Stimulated activated CD4-positive, alpha-beta T cell treated with anti-CD3 and anti-CD28 coated beads, Interleukin-4, amount 100 ng/mL, for 48 hours (primary cell): ENCODE measurements around the gene POU2F3.

Source experiments
- DNase-seq, 2 donors: peaks; one replicate each; pipeline ENCODE4 v3.0.0-alpha.2; 2020; ENCODE audit warnings: low read depth in 2 of 2

POU2F3 gene

DNA sequence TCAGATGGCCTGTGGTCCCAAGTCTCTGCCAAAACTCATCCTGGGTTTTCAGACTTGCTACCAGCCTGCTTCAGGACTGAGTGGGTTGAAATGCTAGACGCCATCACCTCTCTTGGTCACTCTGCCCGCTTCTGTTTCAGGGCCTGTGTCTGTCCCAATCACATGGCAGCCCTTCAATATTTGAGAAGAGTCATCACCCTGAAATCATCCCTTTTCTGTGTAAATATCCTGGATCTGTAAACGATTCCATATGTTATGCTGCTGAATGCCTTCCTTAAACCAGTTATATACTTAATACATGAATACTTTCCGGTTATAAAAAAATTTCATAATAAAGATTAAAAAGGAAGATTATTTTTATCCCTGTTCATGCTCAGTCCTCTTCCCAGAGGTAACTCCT, 45.3 kb downstream of the POU2F3 start:
- no peak for DNase-seq

DNA sequence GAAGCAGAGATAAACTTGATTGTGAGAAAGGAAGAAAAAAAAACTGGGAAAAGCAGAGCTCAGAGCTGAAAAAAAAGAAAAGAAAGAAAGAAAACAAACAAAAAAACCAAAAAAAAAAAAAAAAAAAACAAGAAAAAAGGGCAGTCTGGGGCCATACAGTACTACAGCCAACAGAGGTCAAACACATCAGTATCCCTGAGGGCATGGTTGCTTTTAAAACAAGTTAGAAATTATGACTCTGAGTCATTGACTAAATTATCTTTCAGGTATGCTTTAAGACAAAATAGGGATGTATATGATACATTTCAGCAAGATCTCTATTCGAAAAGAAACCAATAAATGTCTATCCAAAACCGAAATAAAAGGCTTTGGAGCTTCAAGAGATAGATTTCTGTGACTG, 48.1 kb downstream of the POU2F3 start:
- DNase-seq: no peak

DNA sequence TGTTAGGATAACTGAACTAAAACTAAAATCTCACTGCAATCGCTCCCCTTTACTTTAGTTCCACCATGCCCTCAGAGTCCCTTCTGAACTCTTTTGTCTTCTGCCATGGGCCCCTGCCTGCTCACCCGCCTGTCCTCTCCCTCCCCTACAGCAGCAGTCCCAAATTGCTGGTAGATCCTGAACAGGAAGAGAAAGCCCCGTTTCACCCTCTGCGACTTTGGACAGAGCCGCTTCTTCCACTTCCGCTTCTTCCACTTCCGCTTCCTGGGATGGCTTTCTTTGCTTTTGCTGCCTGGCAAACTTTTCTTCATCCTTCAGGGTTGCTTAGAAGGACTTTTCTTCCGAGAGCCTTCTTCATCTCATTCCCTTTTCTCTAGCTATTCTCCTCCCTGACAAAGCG, 49.5 kb downstream of the POU2F3 start:
- DNase-seq: no peak

DNA sequence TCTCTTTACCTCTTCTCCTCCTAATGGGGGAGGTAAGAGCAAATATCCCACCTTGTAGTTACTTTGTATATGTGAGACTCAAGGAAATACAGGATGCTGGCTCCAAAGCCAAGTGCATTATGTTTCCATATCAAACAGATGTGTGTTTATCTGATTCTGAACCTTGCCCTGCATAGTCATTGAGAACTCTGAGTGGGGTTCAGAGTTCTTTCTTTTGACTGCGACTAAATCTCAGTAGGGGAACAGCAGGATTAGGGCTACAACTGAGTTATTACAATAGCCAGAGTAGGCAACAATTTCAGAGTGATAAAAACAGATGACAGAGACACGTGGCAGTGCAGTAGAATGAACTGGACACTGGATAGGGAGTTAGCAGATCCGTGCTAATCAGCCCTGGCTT, 51.0 kb downstream of the POU2F3 start:
- DNase-seq: no peak

DNA sequence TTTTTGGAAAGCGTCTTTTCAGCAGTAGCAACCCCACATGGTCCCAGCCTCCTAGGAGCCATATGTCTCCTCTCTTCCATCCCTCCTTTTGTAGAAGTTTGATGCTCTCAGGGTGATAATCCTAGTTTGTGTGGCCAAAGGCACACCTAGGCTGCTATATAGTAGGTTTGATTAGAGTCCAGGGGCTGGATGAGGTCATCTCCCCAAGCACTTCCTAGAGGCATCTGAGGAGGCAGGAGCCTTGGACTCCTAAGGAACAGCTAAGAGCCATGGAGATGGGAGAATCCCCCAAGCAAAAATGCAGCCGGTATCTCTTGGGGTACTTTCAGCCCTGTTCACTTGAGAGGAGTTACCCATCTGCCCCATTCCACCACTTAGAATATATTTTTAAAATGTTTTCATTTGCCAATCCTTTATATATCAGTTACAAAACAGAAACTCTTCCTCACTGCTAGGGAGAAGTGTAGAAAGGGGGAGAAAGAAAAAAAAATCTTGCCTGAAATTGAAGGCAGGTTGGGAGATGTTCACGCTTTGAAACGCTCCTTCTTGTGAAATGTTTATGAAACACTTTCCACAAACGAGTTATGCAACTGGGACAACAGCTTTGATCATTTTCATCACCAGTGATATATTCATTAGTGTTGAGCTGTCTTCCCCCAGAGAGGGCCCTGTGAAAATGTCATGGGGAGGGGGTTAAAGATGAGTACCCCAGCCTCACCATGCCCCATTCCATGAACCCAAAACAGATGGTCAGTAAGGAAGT, 53.3 kb downstream of the POU2F3 start:
- DNase-seq: no peak

DNA sequence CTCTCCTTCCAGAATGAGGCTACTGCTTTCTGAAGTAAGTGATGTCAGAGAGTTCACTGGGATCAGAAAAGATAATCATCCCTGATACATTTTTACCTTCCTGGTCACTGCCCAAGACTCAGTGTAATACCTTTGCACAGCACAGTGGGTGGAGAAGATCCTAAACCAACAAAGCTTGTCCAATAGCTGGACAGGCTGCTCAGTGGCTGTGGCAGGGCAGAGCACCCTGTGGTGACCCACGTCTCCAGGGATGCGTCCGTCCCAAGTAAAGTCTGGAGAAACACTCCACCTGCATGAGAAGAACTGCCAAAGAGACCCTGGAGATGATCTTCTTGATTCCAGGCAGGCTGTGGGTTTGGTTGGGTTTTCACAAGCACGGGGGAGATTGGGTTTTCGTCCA, 54.2 kb downstream of the POU2F3 start:
- DNase-seq: no peak

DNA sequence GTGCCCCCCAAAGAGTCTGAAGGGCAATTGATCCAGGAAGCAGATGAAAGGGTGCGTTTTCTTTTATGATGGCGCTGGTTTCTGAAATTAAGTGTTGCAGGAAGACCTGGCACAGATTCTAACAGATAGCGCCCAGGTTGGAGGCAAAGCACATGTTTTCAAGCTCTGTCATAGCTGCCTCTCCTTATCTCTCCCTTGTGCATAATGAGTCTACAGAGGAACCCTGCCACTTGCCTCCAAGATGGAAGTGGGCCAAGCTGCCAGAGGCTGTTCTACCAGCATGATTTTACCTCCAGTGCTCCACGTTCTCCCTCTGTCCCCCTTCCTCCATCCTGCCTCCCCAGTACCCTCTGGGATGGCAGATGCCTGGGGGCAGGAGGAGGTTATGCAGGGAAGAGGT, 55.2 kb downstream of the POU2F3 start:
- DNase-seq: no peak

DNA sequence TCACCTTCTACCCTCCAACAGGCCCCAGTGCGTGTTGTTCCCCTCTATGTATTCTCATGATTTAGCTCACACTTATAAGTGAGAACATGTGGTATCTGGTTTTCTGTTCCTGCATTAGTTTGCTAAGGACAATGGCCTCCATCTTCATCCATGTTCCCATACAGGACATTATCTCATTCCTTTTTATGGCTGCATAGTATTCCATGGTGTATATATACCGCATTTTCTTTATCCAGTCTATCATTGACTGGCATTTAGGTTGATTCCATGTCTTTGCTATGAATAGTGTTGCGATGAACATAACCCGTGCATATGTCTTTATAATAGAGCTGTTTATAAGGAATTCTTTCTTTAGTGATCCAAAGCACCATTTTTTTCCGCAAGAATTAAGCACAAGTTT, 56.6 kb downstream of the POU2F3 start:
- DNase-seq: no peak

DNA sequence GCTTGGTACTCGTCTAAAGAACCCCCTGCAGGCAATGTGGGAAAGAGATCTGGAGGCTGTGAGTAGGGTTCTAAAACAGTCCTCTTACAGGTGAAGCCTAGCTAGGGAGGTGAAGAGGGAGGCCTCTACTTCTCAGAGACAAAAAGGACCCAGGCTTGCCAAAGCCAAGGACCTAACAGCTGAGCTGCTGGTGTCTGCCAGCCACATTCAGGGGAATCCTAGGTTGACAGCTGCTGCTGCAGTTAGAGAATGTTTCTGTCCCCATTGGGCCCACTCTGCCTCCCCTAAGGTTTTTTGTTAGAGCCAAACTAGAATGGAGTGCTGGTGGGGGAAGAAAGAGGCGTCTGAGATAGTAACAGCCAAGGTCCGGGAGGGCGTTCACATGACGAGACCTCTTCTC, 58.5 kb downstream of the POU2F3 start:
- no peak for DNase-seq

DNA sequence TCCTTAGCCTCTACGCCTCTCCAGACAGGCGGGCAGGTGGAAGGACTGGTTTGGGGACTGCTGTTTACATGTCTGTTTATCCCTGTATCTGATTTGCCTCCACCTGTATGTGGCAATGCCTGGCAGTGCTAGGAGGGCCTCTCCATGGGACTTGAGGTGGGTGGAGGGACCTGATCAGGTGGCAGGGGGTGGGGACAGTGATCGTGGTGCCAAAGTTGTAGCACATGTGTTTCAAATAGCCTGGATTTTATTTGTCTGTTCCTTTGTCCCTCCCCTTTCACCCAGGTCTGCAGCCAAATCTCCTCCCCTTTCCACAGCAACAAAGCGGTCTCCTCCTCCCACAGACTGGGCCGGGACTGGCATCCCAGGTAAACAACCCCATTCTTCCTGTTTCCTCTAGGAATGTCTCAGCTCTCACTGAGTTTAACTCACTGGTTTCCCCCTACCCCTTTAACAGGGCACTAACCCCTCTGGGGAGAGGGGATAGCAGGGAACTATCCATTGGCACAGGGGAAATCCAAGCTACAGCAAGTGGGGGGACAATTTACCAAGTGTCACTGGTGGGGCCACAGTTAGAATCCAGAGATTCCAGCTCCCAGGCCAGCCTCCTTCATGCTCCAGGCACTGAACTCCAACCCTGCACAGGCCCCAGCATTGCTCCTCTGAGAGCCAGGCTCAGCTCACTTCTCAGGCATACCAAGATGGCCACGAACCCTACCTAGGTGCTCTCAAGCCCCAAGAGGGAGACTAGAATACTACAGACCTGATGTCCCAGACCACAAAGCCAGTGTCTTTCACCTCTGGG, 62.3 kb downstream of the POU2F3 start:
- no peak for DNase-seq

DNA sequence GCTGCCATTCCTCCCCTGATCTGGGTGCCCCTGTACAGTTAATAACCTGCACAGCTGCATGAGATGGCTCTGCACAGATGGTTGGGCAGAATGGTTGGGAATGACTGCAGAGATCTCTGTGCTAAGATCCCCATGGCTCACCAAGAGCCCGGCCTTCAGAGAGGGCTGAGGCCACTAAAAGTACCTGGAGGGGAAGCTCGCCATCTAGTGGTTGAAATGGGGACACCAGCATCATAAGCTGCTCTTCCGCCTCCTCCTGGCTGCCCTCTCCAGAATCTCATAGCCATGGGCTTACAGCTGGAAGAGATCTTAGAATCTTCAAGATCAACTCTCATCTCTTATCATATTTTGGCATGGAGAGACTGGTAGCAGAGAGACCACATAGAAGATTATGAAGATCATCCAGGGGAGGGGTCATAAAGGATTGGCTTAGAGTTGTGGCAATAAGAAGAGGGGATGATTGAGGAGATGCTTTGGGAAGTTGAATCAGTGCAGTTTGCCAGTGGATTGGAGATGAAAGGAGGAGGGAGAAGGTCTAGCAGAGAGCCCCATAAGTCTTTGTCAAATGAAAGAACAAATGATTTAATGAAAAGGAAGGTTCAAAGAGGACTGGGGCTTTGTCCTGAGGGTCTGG, 63.2 kb downstream of the POU2F3 start:
- peak; percentile 38 to 51 for DNase-seq

DNA sequence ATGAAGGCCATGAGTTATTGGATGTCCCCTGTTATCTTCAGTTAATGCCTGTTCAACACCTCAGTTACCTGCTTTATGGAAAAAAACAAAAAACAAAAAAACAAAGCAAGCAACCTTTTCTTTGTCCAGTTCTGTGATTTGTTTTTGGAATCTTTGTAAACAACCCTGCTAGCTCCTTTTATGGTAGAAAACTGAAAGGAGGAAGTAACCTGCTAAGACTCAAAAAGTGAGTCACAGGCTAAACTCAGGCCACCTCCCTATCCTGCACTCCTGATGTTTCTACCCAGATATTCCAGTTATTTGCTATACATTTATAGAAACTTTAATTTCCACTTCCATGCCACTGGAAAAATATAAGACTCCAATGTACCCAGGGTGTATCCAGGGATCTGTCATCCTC, 64.6 kb downstream of the POU2F3 start:
- no peak for DNase-seq

DNA sequence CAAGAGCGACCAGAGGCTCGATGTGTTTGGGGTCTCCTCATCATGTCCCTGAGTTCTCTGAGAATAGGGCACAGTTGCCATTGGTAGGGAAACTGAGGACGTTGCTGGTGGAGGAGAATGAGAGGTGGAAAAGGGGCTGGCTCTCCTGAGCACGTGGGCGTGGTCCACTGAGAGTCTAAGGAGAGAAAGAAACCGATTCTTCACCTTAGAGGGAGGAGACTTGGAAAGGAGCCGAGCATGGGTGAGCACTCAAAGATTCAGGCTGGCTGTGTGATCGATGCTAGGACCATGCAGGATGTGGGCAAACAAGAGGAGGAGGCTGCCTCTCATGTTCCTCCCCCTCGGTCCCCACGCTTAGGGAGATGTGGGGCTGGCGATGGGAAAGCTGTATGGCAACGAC, 65.3 kb downstream of the POU2F3 start:
- no peak for DNase-seq

DNA sequence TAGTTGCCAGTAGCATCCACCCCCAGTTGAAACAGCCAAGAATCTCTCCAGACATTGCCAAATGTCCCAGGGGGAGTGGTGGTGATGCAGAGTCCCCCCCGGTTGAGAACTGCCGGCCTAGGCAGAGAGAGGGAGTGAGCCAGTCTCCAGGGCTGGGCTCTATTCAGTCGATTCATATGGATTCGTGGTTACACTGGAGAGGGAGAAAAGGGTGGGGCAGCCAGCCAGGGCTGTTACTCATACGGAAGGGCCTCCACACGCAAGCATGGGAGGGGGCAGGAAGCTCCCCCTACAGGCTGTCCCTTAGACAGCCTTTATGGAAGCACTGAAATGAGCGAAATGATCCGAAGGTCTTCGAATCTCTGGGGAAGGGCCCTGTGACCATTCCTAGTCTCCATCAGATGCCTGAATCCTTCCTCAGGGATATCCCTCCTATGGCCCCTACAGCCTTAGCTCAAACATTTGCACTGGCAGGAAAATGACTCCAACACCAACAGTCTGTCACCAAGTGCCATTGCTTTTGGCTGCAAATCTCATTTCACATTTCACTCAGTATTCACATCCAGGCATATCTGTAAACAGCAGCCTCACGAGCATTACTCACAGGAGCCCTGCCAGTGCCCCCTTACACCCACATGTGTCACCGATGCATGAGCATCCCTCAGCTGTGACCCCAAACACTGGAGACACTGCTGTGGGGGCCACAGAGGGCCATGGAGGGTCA, 66.7 kb downstream of the POU2F3 start:
- no peak for DNase-seq

DNA sequence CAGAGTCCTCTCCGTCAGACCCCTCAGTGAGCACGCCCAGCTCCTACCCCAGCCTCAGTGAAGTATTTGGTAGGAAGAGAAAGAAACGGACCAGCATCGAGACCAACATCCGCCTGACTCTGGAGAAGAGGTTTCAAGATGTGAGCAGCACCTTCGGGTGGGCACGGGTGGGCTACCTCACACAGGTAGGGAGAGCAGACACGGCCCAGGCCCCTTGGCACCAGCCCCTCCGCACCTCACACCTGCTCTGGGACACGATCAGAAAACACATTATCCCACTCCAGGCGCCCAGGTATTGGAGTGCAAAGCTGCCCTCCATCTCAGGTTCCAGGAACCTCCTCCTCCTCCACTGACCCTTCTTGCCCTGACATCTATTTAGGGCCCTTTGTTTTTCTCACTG, 67.5 kb downstream of the POU2F3 start:
- no peak for DNase-seq

DNA sequence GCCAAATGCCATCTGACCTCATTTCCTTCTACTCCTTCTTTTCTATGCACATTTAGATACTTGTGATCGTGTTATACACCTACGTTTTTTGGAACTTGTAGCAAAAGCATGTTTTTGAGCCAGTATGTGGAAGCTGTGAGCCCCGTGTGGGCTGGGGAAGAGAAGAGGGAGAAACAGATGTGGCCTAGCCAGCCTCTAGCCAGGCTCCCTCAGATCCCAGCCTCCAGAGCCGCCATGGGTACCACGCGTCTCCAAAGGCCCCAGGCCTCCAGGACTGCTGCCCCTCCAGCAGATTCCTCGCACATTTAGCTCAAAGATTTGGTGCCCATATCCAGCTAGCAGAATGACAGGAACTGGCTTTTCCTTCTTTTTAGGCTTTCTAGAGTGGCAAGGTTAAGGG, 68.1 kb downstream of the POU2F3 start:
- no peak for DNase-seq

DNA sequence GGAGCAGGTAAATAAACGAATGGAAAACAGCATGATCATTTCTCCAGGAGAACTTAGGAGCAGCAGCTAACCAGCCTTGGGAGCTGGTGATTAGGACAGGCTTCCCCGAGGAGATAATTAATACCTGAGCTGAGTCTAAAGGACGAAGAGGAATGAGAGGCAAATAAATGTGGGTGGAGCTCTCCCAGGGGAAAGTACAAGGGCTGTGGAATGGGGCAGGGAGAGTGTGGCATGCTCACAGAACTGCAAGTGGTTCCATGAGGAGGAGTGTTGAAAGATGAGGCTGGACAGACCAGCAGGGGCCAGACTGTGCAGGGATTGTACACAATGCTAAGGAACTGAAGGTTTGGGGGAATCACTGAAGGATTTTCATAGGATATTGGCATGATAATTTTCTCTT, 70.9 kb downstream of the POU2F3 start:
- DNase-seq: no peak

DNA sequence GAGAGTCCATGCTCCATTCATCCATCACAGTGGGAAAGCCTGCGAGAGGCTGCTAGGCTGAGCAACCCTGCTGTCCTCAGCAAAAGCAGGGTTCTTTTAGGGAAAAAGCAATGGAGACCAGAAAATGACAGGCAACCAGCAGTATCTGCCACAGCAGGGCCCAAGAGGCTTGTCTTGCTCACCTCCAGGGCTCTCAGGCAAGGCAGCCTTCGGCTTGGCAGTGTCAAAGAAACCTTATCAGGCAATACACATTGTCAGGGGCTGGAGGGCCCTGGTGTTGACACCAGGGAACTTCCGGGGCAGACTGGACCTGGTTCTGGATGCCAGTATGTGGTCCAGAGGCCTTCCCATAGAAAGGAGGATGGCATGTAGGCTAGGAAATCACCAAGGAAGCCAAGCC, 74.9 kb downstream of the POU2F3 start:
- DNase-seq: no peak

DNA sequence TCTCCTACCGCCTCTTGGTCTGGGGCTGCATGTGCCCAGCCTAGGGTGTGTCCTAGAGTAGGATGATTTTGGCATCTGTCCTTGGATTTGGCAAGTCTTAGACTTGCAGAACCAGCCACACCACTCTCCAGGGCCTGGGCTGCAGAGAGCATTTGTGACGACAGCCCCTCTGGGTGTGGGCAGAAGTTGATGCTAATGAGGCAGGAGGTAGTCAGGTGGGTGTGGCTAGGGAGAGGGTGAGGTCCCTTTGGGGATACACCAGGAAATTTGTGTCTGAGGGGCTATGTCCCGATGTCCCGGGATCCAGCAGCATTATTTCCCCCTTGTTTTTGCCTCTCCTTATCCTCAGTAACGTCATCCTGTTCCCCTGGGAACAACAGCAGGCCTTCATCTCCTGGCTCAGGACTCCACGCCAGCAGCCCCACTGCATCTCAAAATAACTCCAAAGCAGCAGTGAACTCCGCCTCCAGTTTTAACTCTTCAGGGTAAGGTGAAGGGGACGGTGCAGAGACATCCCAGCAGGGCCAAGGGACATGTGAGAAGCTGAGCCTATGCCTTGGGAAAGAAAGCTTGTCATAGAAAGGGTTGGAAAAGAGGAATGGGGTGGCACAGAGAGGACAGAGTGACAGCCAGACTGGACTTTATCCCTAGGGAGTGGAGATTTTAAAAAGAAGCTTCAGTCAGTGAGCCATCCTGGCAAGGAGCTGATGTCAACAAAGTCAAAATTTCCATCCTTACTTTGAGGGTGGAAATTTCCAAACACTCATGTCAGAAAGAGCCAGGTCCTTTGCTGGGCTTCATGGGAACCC, 77.1 kb downstream of the POU2F3 start:
- no peak for DNase-seq

DNA sequence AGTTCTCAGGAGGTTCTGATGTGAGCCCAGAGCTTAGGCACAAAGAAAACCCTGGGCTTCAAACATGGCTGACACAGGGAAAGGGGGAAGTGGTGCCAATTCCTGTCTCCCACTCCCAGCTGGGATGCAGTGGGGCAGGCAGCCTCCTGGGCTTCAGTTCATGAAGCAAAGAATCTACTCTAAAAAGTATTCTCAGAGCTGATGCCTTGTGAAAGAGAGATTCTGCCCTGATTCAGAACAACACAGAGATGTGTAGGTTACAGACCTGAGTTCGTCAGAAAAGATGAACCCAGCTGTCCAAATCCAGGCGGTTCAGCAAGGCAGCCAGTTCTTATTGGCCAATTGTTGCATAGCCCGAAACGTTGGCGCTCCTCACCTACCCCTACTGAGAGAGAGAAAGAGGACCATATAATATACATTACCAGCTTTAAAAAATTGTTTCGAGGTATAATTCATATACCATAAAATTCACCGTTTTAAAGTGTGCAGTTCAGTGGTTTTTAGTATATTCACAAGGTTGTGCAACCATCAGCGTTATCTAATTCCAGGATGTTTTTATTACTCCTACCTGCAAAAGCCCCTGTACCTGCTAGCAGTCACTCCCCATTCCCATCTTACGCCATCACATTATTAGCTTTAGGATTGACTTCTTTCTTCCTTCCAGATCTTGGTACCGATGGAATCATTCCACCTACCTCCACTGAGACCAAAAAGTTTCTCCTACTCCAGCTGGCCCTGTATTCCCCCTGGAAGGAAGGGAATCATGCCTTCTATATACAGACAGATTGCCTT, 77.9 kb downstream of the POU2F3 start:
- DNase-seq: no peak

DNA sequence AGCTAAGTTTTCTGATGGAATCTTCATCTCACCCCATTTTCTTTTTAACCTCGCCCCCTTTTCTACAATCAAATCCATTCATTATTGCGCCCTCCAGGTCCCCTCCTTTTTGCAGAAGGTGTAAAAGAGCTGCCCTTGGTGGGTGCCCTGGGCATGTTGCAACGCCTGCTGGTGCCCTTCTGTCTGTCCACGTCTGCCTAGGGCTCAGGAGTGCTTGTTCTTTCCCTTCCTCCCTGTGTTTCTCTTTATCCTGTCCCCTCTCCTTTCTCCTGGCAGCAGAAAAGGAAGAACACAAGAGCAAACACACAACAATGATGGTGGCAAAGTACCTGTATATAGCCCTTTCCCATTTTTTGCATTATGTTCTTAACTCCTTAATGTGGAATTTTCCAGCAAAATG, 79.0 kb downstream of the POU2F3 start:
- DNase-seq: no peak
